Endometrium (tissue), 2 donors: Measurements from ENCODE around the gene KDSR.
A peak's percentile ranks its signal among the peaks of the same experiment; 100 is the strongest.

Experiments used
- FAIRE-seq: peaks from 2 replicates; lab custom pipeline; 2012; peaks lifted over from hg19 to GRCh38; lab: Jason Lieb, UNC
- donor health status: control.
- donor health status: control.

Gene KDSR

DNA sequence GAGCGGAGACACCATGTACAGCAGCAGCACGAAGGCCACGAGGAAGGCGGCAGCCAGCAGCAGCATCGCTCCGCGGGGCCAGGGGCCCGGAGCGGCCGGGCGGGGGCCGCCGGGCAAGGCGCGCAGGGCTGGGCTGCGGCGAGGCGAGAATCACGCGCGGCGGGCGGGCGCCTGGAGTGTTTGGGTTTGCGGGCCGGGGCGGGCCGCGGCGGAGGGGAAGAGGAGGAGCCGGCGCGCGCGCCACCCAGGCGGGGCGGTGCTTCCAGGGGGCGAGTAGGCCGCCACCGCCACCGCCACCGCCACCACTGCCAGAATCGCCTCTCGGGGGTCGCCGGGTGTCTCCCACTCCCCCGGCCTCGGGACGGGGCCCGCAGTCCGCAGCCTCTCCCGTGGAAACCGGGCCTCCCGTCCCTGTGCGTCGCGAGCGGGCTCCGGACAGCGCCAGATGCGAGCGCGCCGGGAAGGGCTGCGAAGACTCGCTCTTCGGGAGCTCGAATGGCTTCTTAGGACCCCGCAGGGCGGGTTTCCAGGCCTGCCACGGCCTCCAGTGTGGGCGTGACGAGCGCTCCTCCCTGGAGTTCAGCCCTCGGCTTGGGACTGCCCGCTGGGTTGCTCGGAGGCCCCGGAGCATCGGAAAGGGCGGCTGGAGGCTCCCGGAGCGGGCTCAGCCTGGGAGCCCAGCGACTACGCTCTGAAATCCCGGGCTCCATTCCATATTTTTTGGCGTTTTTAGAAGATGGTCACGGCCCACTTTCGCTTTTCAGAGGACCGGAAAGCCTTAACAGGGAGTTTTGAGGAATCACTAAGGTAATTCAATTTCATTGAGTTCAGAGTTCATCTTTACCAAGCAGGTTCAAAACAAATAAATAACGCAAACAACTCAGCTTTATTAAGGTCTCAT lies at the start of gene KDSR:
Gene KDSR, minus strand, starts transcription at position 154 of the 901 bp plus-strand sequence. Its CDS starts 88 bp downstream, at position 66.
- FAIRE-seq: peak; percentile 95

DNA sequence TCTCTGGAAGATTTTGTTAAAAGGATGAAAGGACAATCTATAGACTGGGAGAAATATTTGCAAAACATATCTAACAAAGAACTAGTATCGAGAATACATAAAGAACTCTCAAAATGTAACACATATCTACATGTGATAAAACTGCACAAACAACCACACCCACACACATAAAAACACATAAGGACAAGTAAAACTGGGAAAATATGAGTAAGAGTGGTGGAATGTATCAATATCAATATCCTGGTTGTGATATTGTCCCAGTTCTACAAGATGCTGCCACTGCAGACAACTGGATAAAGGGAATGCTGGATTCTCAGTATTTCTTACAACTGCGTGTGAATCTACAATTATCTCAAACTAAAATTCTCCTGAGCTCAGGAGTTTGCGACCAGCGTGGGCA lies 45.9 kb upstream of the KDSR start:
- FAIRE-seq: no peak

DNA sequence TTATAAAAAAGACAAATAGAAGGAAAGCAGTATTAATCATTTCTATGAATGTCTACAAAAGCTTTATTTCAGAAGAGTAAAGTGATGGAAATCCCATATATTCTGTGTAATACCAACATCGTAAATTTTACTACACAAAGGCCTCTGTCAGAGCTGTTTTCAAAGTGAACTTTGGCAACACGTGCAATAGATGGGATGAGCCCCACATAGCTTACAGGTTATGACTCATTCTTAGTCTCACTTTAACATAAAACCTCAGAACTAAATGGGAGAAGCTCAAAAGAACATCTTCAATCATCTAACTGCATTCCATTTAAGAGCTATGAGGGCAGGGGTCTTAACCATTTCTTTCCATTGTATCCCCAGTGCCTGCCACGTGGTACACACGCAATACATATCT lies 43.8 kb upstream of the KDSR start:
- no peak for FAIRE-seq

- no peak for FAIRE-seq
Observed at GRCh38 chr18:63409301-63409700, 42.3 kb upstream of the KDSR start.

DNA sequence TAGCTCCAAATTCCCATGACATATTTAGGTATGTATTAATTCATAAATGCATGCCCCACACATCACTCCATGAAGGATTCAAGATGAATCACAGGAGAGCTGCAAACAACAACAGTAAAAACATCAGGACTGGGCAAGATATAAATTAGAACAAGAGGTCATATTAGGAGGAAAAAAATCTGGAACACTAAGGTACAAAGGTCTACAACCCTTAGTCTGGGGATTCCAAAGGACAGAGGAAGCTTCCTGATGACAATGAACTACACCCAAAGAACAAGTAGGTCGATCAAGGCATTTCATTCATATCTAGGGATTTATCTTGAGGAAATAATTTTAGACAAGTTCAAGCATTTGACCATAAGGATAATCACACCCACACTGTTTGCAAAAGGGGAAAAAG lies 40.7 kb upstream of the KDSR start:
- no peak for FAIRE-seq

GRCh38 chr18:63405986-63406385 lies 39.0 kb upstream of the KDSR start:
- FAIRE-seq: no peak

DNA sequence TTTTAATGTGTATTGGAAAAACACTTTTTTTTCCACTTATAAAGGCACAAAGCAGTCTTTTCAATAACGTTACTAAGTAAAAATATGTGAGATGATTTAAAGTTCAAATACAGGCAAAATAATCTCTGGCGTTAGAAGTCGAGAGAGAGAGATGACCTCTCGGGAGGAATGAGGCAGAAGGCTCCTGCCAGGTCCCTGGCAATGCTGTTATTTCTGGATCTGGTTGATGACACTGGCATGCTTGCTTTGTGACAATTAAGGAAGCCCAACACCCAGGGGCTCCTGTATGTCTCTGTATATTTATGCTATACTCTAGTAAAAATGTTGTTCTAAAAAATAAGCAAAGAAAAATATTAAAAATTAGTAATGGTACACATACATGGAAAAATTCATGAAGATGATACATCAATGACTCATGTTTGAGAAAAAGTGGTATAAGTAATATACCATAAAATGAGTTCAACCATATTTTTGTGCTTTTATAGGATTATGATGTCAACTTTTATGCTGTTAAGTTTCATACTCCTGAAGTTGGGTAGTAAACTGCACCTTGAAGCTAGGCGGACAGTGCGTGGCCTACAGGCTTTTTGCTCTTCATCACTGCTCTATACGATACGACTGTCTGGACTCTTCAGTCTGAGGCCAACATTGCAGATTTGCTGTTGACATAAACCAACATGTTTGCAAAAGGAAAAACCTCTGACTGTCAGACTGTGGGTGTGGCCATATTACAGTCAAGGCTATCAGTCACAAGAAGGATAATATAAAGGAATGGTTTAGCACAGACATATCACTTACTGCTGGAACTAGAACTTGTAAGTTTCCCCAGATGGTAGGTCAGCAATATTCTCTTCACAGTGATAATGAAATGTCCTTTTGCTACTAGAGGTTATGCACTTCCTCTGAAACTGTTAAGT lies 35.5 kb upstream of the KDSR start:
- no peak for FAIRE-seq

- no peak for FAIRE-seq
Observed at GRCh38 chr18:63399300-63399699, 32.3 kb upstream of the KDSR start.

DNA sequence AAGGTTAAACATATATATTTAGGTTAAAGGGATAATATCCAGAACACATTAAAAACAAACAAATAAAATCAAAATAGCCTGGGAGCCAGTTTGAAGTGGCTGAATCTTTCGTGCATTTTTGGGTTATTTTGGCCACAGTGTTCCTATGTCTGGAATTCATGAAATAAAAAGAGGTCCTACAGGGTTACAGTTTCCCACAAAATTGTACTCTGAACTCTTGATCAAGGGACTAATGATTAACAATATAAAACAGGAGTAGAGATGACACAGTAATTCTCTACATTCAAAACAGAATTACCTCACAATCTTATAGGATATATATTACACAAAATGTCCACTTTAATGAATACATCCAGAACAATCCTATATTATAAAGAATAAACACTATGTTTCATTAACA lies 30.3 kb upstream of the KDSR start:
- no peak for FAIRE-seq

DNA sequence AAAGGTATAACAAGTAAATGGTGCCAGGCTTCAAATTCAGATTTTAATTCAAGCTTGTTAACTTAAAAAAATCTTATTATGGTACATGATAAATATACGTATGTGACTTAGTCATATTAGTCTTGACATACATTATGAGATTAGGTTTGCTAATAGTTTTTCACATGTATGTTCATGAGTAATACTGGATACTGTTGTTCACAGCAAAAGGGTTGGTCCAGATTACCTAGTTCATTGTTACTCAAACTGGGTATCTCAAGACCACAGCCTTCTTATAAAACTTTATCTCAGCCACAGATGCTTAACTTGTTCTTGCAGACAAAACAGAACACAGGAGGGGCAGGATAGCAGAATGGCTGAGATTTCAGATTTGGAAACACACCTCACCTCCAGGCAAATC lies 28.5 kb upstream of the KDSR start:
- no peak for FAIRE-seq

GRCh38 chr18:63394954-63395353 lies 27.9 kb upstream of the KDSR start:
- no peak for FAIRE-seq

- no peak for FAIRE-seq
Observed at GRCh38 chr18:63387861-63388260, 20.9 kb upstream of the KDSR start.

DNA sequence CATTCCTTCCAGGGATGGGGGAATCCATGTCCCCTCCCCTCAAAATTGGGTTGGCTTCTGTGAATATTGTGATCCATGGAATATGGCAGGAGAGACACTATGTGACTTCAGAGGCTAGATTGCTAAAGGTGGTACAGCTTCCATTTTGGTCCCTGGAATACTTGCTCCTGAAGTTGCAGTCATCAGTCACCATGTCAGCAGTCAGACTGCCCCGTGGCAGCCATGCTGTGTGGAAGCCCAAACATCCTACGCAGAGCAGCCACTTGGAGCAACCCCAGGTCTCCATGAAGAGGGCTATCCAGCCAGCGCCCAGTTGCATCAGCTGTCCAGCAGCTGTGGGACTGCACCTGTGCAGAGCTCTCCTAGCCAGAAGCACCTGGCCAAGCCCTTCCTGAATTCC lies 15.8 kb upstream of the KDSR start:
- FAIRE-seq: no peak

GRCh38 chr18:63379639-63379962 lies 12.6 kb upstream of the KDSR start:
- FAIRE-seq: no peak

DNA sequence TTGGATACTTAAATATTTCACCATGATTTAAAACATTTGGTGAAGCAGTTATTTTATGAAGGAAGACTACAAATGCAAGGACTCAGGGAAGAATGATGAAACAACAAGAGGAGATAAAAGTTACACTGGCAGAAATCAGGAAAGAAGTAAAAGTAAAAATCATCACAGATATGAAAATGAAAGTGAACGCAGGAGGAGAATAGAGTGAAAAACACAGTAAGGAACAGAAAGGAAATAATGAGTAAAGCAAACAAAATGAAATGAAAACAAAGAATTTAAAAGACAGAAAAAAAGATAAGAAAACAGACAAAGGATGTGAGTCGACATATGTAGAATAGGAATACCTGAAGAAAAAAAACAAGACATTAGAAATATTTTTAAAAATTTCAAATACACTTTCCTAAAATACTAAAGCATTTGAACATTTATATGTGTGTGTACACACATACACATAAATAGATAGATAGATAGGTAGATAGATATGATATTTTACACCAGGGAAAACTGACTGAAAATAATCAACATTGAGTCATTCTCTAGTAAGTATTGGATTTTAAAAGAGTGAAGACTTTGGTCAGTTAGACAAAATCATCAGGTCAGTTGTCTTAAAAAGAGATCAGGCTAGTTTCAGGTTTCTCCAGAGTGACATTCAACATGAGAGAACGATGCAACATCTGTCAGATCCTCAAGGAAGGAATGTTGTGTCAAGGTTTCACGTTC lies 12.1 kb upstream of the KDSR start:
- no peak for FAIRE-seq

DNA sequence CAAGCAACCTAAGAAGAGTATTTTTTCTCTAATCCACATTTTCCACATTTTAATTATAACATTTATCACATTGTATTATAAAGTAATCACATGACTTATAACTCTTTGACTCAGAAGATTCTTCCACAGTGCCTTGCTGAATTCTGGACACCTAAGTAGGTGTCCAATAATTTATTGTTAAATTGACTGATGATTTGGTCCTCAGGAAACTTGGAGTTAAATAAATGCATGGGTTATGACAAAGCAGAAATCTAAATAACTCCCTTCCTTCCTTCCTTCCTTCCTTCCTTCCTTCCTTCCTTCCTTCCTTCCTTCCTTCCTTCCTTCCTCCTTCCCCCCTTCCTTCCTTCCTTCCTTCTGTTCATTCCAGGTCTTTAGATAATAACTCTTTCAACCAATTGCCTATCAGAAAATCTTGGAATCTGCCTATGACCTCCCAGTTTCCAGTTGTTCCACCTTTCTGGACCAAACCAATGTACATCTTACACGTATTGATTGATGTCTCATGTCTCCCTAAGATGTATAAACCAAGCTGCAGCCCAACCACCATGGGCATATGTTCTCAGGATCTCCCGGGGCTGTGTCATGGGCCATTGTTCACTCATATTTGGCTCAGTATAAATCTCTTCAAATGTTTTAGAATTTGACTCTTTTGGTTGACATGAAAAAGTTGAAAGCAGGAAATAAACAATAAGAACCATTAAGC lies 10.4 kb upstream of the KDSR start:
- no peak for FAIRE-seq

DNA sequence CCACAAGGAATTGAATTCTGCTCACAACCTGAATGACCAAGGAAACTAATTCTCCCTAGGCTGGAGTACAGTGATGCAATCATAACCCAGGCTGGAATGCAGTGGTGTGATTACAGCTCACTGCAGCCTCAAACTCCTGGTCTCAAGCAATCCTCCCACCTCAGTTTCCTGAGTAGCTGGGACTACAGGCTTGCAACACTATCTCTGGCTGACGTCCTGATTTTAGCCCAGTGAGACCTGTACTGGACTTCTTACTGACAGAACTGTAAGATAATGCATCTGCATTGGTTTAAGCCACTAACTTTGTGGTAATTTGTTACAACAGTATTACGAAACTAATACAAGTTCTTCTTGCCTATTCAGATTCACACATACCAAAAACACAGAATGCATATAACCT lies 9.5 kb upstream of the KDSR start:
- no peak for FAIRE-seq

GRCh38 chr18:63374540-63374939 lies 7.5 kb upstream of the KDSR start:
- no peak for FAIRE-seq

GRCh38 chr18:63373161-63373560 lies 6.2 kb upstream of the KDSR start:
- FAIRE-seq: no peak

DNA sequence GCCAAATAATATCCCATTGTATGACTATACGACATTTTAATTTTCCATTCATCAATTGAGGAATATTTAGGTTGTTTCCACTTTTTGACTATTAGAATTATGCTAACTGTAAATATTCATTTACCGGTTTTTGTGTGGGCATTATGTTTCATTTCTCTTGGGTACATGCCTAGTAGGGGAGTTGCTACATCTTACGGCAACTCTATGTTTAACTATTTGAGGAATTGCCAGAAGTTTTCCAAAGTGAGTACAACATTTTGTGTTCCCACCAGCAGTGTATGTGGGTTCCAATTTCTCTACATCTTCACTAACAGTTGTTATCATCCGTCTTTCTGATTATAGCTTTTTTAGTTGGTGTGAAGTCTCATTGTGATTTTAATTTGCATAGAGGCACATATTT lies 1.6 kb upstream of the KDSR start:
- FAIRE-seq: no peak

GRCh38 chr18:63366213-63367052 lies 573 bp downstream of the KDSR start:
- FAIRE-seq: no peak
